KMS-11 (cell line): ENCODE data around the gene PRR36.

Experiments
- H2AFZ ChIP-seq: fragments of 200-600 bp; sonication (generic); 2 replicates; pipeline ENCODE4 v1.6.1; 2016; ENCODE audit warnings: antibody characterized with exemption, mixed run types, low read depth
- H3K27ac ChIP-seq: fragments of 200-600 bp; sonication (generic); 2 replicates; pipeline ENCODE4 v1.6.1; 2016; ENCODE audit warnings: mild to moderate bottlenecking, mixed run types
- H3K27me3 ChIP-seq: fragments of 200-600 bp; sonication (generic); 2 replicates; pipeline ENCODE4 v1.6.1; 2017; ENCODE audit warnings: mild to moderate bottlenecking, low read depth, mixed run types, moderate library complexity; ENCODE audit not compliant: insufficient read depth
- H3K36me3 ChIP-seq: fragments of 200-600 bp; sonication (generic); 2 replicates; pipeline ENCODE4 v1.6.1; 2017; ENCODE audit warnings: mild to moderate bottlenecking, mixed run types; ENCODE audit not compliant: insufficient read depth
- H3K4me1 ChIP-seq: fragments of 200-600 bp; sonication (generic); 2 replicates; pipeline ENCODE4 v1.6.1; 2016; ENCODE audit warnings: mild to moderate bottlenecking, low read depth, mixed run types; ENCODE audit not compliant: poor library complexity, severe bottlenecking
- H3K4me2 ChIP-seq: fragments of 200-600 bp; sonication (generic); 2 replicates; pipeline ENCODE4 v1.7.0; 2016; ENCODE audit warnings: mild to moderate bottlenecking, mixed run types
- H3K4me3 ChIP-seq: fragments of 200-600 bp; sonication (generic); IDR thresholded peaks from 2 replicates; pipeline ENCODE4 v1.6.1; 2017; ENCODE audit warnings: low read depth, low read length, mixed read lengths; ENCODE audit not compliant: insufficient read depth
- H3K79me2 ChIP-seq: fragments of 200-600 bp; sonication (generic); 2 replicates; pipeline ENCODE4 v1.6.1; 2016; ENCODE audit warnings: low read depth, mixed run types; ENCODE audit not compliant: insufficient read depth
- H3K9ac ChIP-seq: fragments of 200-600 bp; sonication (generic); 2 replicates; pipeline ENCODE4 v1.6.1; 2016; ENCODE audit warnings: mild to moderate bottlenecking, mixed run types
- H4K20me1 ChIP-seq: fragments of 200-600 bp; sonication (generic); 2 replicates; pipeline ENCODE4 v1.6.1; 2016; ENCODE audit warnings: mild to moderate bottlenecking, mixed run types; ENCODE audit not compliant: insufficient read depth
- TF ChIP-seq, protein P1 (sequence below): fragments of 200-600 bp; sonication (generic); conservative IDR thresholded peaks from 2 replicates; pipeline ENCODE4 v1.6.1; 2017; ENCODE audit warnings: low read depth, mild to moderate bottlenecking, antibody characterized with exemption, low read length, moderate library complexity, mixed read lengths

Gene PRR36

DNA sequence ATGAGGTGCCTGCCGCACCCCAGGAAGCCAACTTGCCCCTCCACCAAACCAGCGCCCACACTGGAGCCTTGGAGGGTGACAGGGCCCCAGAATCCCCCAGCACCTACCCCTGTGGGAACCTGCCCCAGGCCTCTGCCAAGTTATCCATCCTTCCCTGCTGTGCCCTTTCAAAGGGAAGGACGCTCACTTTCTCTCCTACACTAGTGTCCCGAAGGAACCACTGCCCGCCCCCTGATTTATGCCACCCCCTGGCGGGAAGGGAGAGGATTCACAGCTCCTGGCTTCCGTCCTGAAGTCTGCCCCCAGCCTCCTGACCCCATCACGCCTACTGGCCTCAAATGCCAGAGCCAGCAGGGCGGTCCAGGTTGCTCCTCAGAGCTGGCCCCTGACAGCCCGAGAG lies 42.7 kb downstream of the PRR36 start:
- Histone ChIP-seq H4K20me1 (no peaks in the 10 kb centered on the region), H3K4me1 (no peaks in the 10 kb centered on the region), H3K9ac (no peak overlapping the region), H2AFZ (no peak overlapping the region), H3K79me2 (no peaks in the 10 kb centered on the region), H3K27ac (no peak overlapping the region), H3K36me3 (no peaks in the 10 kb centered on the region), H3K27me3 (peaks cover 17% of the 10 kb centered on the region; the same call in 1 of the 2 replicates), H3K4me3 (no peak overlapping the region), H3K4me2 (no peak overlapping the region)
- TF ChIP-seq, protein P1, sequence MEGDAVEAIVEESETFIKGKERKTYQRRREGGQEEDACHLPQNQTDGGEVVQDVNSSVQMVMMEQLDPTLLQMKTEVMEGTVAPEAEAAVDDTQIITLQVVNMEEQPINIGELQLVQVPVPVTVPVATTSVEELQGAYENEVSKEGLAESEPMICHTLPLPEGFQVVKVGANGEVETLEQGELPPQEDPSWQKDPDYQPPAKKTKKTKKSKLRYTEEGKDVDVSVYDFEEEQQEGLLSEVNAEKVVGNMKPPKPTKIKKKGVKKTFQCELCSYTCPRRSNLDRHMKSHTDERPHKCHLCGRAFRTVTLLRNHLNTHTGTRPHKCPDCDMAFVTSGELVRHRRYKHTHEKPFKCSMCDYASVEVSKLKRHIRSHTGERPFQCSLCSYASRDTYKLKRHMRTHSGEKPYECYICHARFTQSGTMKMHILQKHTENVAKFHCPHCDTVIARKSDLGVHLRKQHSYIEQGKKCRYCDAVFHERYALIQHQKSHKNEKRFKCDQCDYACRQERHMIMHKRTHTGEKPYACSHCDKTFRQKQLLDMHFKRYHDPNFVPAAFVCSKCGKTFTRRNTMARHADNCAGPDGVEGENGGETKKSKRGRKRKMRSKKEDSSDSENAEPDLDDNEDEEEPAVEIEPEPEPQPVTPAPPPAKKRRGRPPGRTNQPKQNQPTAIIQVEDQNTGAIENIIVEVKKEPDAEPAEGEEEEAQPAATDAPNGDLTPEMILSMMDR = no peak

DNA sequence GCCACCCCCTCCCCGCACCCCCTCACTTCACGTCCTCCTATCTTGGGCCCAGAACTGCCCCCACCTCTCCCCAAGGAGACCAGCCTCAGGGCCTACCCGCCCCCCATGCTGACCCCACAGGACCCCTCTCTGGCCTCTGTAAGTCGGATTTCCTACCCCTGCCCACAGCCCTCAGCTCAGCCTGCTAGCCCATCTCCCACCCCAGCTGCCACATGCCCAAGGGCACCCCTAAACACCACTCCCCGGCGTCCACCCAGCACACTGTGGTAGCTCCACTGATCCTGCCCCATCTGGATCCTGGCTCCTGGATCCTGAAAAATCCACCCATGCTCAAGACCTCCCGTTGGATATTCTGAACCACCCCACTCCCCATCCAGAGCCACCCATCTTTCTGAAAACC lies 43.4 kb downstream of the PRR36 start:
- peak overlapping the region; percentile 21; the same call in 1 of the 2 replicates for H3K4me2 ChIP-seq
- no peak overlapping the region for H2AFZ ChIP-seq
- TF ChIP-seq, protein P1 = no peak
- H3K4me3 ChIP-seq = no peak overlapping the region
- H3K27ac ChIP-seq = no peak overlapping the region
- peaks cover 23% of the 10 kb centered on the region for H3K27me3 ChIP-seq
- no peaks in the 10 kb centered on the region for H4K20me1 ChIP-seq
- H3K79me2 ChIP-seq = no peaks in the 10 kb centered on the region
- H3K36me3 ChIP-seq = no peaks in the 10 kb centered on the region
- H3K9ac ChIP-seq = no peak overlapping the region
- H3K4me1 ChIP-seq = no peaks in the 10 kb centered on the region

DNA sequence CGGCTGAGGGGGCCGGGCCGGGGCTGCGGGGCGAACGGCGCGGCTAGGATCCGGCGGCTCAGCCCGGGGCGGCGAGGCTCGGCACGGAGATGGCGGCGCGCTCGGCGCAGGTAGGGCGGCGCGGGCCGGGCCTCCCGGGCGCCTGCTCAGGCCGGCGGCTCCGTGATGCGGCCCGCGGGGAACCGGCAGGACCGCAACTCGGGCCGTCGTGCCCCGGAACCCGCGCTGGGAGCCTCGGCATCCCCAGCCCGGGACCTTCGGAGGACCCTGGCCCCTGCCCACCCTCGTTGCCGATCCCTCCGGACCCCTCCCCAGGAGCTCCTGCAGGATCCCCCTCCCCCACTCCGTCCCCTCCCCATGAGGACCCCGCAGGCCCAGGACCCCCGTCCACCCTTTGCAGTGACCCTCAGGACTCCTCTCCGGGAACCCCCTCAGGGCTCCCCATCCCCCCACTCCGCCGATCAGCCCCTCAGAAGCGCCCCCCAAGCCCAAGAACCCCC lies 43.9 kb downstream of the PRR36 start:
- Histone ChIP-seq H3K4me1 (no peaks in the 10 kb centered on the region), H3K4me3 (no peak overlapping the region), H2AFZ (no peak overlapping the region), H3K27me3 (peaks cover 28% of the 10 kb centered on the region), H3K4me2 (peak overlapping the region; percentile 21; the same call in 1 of the 2 replicates), H3K79me2 (no peaks in the 10 kb centered on the region), H4K20me1 (no peaks in the 10 kb centered on the region), H3K9ac (no peak overlapping the region), H3K36me3 (no peaks in the 10 kb centered on the region), H3K27ac (no peak overlapping the region)
- TF ChIP-seq, protein P1 = no peak

DNA sequence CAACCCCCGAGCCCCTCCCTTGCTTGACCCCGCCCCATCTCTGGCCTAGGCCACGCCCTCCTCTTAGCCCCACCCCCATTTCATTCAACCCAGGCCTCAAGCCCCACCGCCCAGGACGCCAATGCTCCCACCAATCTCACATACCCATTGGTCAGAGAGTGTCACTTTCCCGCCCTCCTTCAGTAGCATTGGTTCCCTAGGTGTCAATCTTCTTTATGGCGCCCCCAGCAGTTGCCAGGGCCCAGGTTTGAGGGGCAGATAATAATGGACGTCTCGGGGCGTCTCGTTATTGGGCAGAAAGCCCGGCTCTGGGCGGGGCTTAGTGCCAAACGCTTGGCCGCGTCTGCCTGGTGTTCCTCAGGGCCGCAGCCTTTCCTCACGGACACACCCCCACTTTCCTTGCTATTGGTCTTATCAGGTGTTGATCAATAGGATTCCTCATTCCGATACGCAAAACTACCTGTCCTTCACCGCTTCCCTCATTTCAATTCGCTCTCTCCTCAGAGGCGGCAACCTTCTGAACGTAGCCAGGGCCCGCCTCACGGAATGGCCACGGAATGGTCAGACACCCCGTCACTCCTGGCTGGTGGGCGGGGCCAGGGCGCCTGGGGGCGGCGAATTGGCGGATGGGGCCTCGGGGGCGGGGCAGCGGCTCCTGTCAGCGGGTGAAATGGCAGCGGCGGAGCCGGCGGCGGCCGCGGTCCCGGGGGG lies 44.5 kb downstream of the PRR36 start, which contains the start of gene EVI5L:
TSS of gene EVI5L (plus strand) at position 658 of the 711 bp plus-strand sequence. CDS start 16,325 bp downstream, outside the sequence.
- Histone ChIP-seq H3K4me2 (peak within 1 kb of the TSS; percentile 51; the same call in 1 of the 2 replicates), H2AFZ (peak within 1 kb of the TSS; percentile 69; the same call in 1 of the 2 replicates), H3K36me3 (no peaks in the 10 kb centered on the region), H3K79me2 (no peaks in the 10 kb centered on the region), H3K27me3 (peaks cover 30% of the 10 kb centered on the region), H4K20me1 (no peaks in the 10 kb centered on the region), H3K27ac (no peak within 1 kb of the TSS), H3K4me3 (no peak within 1 kb of the TSS), H3K4me1 (no peaks in the 10 kb centered on the region), H3K9ac (no peak within 1 kb of the TSS)
- TF ChIP-seq, protein P1 = no peak
